ENCODE results near the gene NUMB. TPM values are rescaled to one million over a fixed set of nuclear protein-coding genes. Genes with fewer than 3 reads are reported as not detected.
"Not testable (repeated sequence)": the region's sequence is repeated elsewhere in the genome, so short reads cannot be mapped to it uniquely, and the experiment has no call there.

NUMB gene
- total RNA-seq, 2 experiments from 2014 or later: 45.0 to 46.9 TPM

DNA sequence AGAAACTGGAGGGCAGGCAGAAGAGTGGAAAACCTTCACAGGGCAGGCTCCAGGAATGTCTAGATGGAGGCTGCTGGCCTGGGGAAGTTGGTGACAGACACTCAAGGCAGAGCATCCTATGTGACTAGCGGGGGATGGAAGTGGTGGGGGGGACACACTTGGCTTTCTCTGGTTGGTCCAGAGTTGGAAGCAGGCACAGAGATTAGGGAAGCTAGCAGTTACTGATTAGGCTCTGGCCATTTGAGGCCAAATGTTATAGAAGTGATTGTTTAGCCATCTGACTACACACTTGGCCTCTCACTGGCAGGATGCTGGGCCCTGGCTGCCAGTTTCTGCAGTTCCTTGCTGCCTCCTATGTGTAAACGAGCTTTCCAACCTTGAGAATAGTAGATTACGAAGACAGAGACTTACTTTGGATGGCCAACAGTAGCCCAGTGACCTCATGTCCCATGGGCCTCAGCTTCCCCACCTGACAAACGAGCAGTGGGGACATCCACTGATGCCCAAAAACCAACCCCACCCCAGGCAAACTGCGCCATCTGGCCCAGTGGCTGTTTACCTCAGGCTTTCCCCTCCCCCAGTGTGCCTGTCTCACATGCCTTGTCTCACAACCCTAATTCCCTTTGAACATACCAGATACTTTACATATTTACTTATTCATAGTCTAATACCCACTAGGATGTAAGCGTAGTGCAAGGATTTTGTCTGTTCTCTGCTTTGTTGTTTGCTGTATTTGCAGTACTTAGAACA is 118.3 kb downstream of the NUMB start:
- H3K4me1 Mint-ChIP-seq (ENCODE audit: low read depth): peaks cover 4% of the 10 kb centered on the region
- intact Hi-C loops (cut with micrococcal nuclease): no loop called here
- CTCF ChIA-PET: interaction anchor here (0.6 kb wide), 1 partner anchor 132 kb away, joined by 5 read pairs; no protein-coding TSS in a partner anchor
- no peaks in the 10 kb centered on the region for H3K36me3 Mint-ChIP-seq
- no peak for DNase-seq
- H3K4me3 Mint-ChIP-seq: no peak overlapping the region
- H3K27ac Mint-ChIP-seq: no peak overlapping the region
- no peaks in the 10 kb centered on the region for H3K27me3 Mint-ChIP-seq
- POLR2A ChIA-PET: no interaction called here
- no peaks in the 10 kb centered on the region for H3K9me3 Mint-ChIP-seq

DNA sequence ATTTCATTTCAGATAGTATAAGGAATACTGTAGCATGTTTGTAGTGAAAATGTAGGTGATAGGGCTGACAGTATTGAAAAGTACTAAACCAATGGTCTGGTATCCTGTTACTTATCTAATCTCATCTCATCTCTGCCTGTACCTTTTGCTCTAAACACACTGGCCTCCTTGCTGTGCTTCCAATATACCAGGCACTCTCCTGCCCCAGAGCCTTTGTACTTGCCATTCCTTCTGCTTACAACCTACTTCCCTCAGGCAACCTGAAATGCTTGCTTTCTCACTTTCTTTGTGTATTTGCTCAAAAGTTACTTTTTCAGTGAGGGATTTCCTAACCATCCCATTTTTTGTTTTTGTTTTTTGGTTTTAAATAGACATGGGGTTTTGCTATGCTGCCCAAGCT is 119.1 kb downstream of the NUMB start:
- Mint-ChIP-seq H3K9me3 (no peaks in the 10 kb centered on the region), H3K4me3 (no peak overlapping the region), H3K36me3 (no peaks in the 10 kb centered on the region), H3K27ac (no peak overlapping the region), H3K27me3 (no peaks in the 10 kb centered on the region), H3K4me1 (ENCODE audit: low read depth) (peaks cover 4% of the 10 kb centered on the region)
- ChIA-PET CTCF (no interaction called here), POLR2A (no interaction called here)
- no peak for DNase-seq
- intact Hi-C loops (cut with micrococcal nuclease): no loop called here

DNA sequence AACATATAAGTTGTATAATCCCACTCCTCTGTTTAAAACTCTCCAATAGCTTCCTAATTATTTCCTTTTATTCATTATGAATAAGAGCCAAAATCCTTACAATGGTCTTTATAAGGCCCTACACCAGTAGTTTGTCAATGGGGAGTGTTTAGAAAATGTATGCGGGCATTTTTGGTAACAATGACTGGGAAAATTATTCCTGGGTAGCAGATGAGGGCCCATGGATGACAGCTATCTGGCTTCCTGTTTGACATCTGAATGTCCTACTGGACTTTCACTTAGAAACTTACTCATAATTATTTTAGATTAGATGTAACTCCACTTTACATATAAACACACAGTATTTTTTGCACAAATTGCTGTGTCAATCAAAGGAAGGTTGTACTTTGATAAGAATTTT is 119.8 kb downstream of the NUMB start:
- peaks cover 4% of the 10 kb centered on the region for H3K4me1 Mint-ChIP-seq (ENCODE audit: low read depth)
- DNase-seq: no peak
- CTCF ChIA-PET: interaction anchor here (0.6 kb wide), 1 partner anchor 21 kb away, joined by 4 read pairs; no protein-coding TSS in a partner anchor
- H3K9me3 Mint-ChIP-seq: no peaks in the 10 kb centered on the region
- H3K36me3 Mint-ChIP-seq: no peaks in the 10 kb centered on the region
- intact Hi-C loops (cut with micrococcal nuclease): no loop called here
- no peak overlapping the region for H3K4me3 Mint-ChIP-seq
- no peaks in the 10 kb centered on the region for H3K27me3 Mint-ChIP-seq
- H3K27ac Mint-ChIP-seq: no peak overlapping the region
- POLR2A ChIA-PET: no interaction called here

DNA sequence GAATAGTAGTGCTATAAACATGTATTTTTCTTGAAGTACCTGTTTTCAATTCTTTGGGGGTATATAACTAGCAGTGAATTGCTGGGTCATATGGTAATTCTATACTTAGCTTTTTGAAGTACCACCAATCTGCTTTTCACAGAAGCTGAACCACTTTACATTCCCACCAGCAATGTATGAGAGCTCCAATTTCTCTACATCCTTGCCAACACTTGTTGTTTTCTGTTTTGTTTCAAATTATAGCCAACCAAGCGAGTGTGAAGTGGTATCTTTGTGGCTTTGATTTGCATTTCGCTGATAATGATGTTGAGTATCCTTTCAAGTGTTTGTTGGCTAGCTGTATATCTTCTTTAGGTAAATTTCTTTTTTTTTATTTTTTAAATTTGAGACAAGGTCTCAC is 125.3 kb downstream of the NUMB start:
- H3K4me3 Mint-ChIP-seq: no peak overlapping the region
- ChIA-PET POLR2A (no interaction called here), CTCF (interaction anchor here (0.7 to 1.0 kb wide), 2 partner anchors 11 to 72 kb away, joined by 3 to 5 read pairs; no protein-coding TSS in a partner anchor)
- H3K9me3 Mint-ChIP-seq: no peaks in the 10 kb centered on the region
- no peak overlapping the region for H3K27ac Mint-ChIP-seq
- H3K36me3 Mint-ChIP-seq: no peaks in the 10 kb centered on the region
- H3K4me1 Mint-ChIP-seq (ENCODE audit: low read depth): peaks cover 2% of the 10 kb centered on the region
- no peaks in the 10 kb centered on the region for H3K27me3 Mint-ChIP-seq
- intact Hi-C loops (cut with micrococcal nuclease): no loop called here
- no peak for DNase-seq

DNA sequence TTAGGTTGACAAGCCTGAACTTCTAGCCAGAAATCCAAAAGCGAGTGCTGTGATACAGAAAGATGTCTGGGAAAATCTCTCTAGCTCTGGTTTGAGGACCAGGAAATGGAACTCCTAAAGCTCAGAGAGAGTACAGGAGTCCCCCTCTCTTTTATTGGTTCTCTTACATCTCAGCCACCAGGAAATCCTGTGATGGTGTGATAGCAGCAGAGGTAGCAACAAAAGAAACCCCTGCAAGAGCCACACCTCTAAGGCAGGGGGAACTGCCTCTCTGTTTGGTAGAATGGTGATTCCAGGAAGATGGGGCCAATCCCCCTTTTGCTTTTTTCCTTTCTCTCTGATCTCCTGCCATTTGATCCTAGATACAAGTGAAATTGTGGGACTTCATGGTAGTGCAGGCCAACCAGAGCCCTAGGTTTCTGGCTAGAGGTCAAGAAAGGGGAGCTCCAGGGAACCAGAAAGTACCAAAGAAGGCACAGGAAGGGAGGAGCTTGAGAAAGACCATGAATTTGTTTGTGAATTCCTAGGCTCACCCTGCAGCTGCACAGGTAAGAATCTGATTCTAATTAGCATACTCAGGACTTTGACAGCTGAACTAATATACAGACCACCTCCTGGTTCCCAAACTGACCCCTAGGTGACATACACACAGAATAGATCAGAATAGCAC is 132.6 kb downstream of the NUMB start:
- no peaks in the 10 kb centered on the region for H3K9me3 Mint-ChIP-seq
- no peaks in the 10 kb centered on the region for H3K27me3 Mint-ChIP-seq
- intact Hi-C loops (cut with micrococcal nuclease): no loop called here
- H3K36me3 Mint-ChIP-seq: peaks cover 4% of the 10 kb centered on the region
- ChIA-PET POLR2A (no interaction called here), CTCF (no interaction called here)
- H3K27ac Mint-ChIP-seq: peak overlapping the region; percentile 64
- H3K4me3 Mint-ChIP-seq: no peak overlapping the region
- peaks cover 42% of the 10 kb centered on the region for H3K4me1 Mint-ChIP-seq (ENCODE audit: low read depth)
- DNase-seq: no peak

DNA sequence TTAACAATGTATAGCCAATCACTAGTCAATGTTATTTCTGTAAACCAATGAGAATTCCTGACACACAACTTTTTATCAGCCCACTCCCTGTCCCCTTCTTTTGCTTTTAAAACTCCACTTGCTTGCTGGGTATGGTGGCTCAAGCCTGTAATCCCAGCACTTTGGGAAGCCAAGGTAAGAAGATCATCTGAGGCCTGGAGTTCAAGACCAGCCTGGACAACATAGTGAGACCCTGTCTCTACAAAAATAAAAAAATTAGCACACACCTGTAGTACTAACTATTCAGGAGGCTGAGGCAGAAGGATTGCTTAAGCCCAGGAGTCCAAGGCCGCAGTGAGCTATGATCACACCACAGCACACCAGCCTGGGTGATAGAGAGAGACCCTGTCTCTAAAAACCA is 133.3 kb downstream of the NUMB start:
- intact Hi-C loops (cut with micrococcal nuclease): no loop called here
- H3K27me3 Mint-ChIP-seq: no peaks in the 10 kb centered on the region
- H3K36me3 Mint-ChIP-seq: peaks cover 4% of the 10 kb centered on the region
- no peak overlapping the region for H3K4me3 Mint-ChIP-seq
- H3K4me1 Mint-ChIP-seq (ENCODE audit: low read depth): peaks cover 42% of the 10 kb centered on the region
- H3K27ac Mint-ChIP-seq: no peak overlapping the region
- DNase-seq: no peak
- POLR2A ChIA-PET: no interaction called here
- CTCF ChIA-PET: no interaction called here
- no peaks in the 10 kb centered on the region for H3K9me3 Mint-ChIP-seq

DNA sequence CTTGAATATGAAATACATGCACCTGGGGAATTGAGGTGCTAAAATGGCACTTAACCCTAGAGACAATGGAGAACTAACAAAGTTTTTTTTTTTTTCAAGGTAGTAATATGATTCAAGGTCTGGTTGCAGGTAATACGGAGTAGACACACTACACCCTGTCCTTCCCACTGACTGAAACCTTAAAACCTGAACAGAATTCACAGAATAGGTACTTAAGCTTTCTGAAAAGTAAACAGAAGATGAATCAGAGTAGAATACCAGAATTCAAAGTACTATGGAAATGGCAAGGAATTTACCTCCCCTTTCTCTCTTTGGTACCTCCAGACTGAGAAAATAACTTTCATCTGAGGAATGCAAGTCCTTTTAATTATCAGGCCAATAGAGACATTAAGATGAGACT is 133.8 kb downstream of the NUMB start:
- Mint-ChIP-seq H3K27ac (no peak overlapping the region), H3K36me3 (peaks cover 4% of the 10 kb centered on the region), H3K4me3 (no peak overlapping the region), H3K9me3 (no peaks in the 10 kb centered on the region), H3K4me1 (ENCODE audit: low read depth) (peaks cover 42% of the 10 kb centered on the region), H3K27me3 (no peaks in the 10 kb centered on the region)
- intact Hi-C loops (cut with micrococcal nuclease): no loop called here
- CTCF ChIA-PET: interaction anchor here (1.3 kb wide), 1 partner anchor 29 kb away, joined by 6 read pairs; no protein-coding TSS in a partner anchor
- no peak for DNase-seq
- POLR2A ChIA-PET: no interaction called here

DNA sequence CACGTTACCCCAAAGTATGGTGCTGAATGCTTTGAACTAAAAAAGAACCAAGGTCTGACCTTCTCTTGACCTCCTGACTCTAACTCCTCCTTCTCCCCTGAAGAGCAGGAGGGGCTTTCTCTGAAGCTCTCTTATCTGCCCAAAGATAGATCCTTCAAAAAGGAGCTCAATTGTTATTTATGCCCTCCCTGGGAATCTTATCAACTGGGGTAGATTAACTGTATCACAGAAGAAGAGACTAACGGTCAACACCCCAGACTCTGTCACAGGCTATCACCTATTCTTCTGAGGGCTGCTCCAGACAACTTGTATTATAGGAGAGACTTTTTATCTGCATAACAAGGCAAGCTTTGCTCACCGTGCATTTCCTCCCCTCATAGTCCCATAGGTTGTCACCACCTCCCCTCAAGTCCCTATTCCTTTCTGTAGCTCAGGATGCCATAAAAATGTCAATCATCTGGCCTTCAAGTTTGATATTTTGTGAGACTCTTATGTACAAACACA is 134.4 kb downstream of the NUMB start:
- POLR2A ChIA-PET: no interaction called here
- H3K27ac Mint-ChIP-seq: no peak overlapping the region
- no peak overlapping the region for H3K4me3 Mint-ChIP-seq

DNA sequence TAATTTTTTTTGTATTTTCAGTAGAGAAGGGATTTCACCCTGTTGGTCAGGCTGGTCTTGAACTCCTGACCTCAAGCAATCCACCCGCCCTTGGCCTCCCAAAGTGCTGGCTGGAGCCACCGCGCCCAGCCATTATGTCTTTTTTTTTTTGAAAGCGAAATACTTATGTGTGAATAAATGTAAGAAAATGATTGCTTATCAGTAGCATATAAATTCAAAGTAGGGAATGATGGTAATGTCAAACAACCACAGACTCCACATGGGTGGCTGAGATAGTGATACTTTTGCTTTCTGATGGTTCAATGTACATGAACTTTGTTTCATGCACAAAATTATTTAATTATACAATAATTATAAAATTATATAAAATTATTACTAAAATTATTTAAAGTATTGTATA is 145.2 kb downstream of the NUMB start:
- no peak overlapping the region for H3K4me3 Mint-ChIP-seq
- ChIA-PET CTCF (no interaction called here), POLR2A (no interaction called here)
- no peak for DNase-seq
- H3K36me3 Mint-ChIP-seq: peaks cover 4% of the 10 kb centered on the region
- H3K27ac Mint-ChIP-seq: no peak overlapping the region
- no peaks in the 10 kb centered on the region for H3K27me3 Mint-ChIP-seq
- H3K4me1 Mint-ChIP-seq (ENCODE audit: low read depth): peaks cover 8% of the 10 kb centered on the region
- H3K9me3 Mint-ChIP-seq: no peaks in the 10 kb centered on the region
- intact Hi-C loops (cut with micrococcal nuclease): no loop called here

More for the DNA sequence above, 134.4 kb downstream of the NUMB start:
- Mint-ChIP-seq H3K27me3 (no peaks in the 10 kb centered on the region), H3K9me3 (no peaks in the 10 kb centered on the region), H3K36me3 (peaks cover 4% of the 10 kb centered on the region), H3K4me1 (ENCODE audit: low read depth) (peaks cover 42% of the 10 kb centered on the region)
- intact Hi-C loops (cut with micrococcal nuclease): no loop called here
- no peak for DNase-seq
- CTCF ChIA-PET: interaction anchor here (1.3 kb wide), 1 partner anchor 29 kb away, joined by 6 read pairs; no protein-coding TSS in a partner anchor

DNA sequence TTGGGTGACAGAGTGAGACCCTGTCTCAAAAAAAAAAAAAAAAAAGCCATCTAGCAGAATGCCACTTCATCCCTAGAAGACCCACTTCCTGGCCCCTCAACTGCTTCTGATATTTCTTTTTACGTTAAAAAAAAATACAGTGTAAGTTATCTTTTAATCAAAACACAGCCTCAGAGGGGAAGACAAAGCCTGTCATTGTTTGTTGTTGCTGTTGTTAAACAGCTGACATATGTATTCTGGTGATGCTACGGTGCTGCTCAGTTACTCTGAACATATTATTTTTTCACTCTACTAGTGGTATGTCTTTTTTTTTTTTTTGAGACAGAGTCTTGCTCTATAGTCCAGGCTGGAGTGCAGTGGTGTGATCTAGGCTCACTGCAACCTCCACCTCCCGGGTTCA is 145.7 kb downstream of the NUMB start:
- H3K36me3 Mint-ChIP-seq: peaks cover 4% of the 10 kb centered on the region
- POLR2A ChIA-PET: interaction anchor here (0.6 kb wide), 1 partner anchor 300 kb away, joined by 3 read pairs; no protein-coding TSS in a partner anchor

DNA sequence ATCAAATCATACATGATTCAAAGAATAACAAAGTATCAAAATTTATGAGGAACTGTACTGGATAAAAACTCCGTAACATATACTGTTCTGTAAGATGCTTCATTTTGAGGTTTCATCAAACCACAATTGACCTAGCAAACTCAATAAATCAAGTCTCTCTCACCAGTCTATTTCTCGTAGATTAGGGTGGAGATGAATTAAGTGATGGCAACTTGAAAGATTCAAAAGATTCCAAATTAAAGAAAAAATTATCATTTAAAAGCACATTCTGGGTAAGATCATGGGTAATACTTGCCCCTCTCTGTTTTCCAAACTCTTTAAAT is 146.7 kb downstream of the NUMB start:
- H3K27me3 Mint-ChIP-seq: no peaks in the 10 kb centered on the region
- H3K4me3 Mint-ChIP-seq: no peak overlapping the region
- ChIA-PET CTCF (no interaction called here), POLR2A (no interaction called here)
- no peak overlapping the region for H3K27ac Mint-ChIP-seq
- H3K4me1 Mint-ChIP-seq (ENCODE audit: low read depth): peaks cover 8% of the 10 kb centered on the region
- no peaks in the 10 kb centered on the region for H3K9me3 Mint-ChIP-seq
- H3K36me3 Mint-ChIP-seq: peaks cover 4% of the 10 kb centered on the region
- intact Hi-C loops (cut with micrococcal nuclease): no loop called here
- DNase-seq: no peak

More for the DNA sequence above, 145.7 kb downstream of the NUMB start:
- H3K4me1 Mint-ChIP-seq (ENCODE audit: low read depth): peaks cover 8% of the 10 kb centered on the region
- no peak for DNase-seq
- H3K27ac Mint-ChIP-seq: no peak overlapping the region
- intact Hi-C loops (cut with micrococcal nuclease): no loop called here
- no peaks in the 10 kb centered on the region for H3K27me3 Mint-ChIP-seq
- CTCF ChIA-PET: no interaction called here
- no peaks in the 10 kb centered on the region for H3K9me3 Mint-ChIP-seq
- H3K4me3 Mint-ChIP-seq: no peak overlapping the region

DNA sequence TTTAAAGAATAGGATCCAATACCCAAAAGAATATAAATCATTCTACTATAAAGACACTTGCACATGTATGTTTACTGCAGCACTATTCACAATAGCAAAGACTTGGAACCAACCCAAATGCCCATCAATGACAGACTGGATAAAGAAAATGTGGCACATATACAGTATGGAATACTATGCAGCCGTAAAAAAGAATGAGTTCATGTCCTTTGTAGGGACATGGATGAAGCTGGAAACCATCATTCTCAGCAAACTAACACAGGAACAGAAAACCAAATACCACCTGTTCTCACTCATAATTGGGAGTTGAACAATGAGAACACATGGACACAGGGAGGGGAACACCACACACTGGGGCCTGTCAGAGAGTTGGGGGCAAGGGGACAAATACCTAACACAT is 149.1 kb downstream of the NUMB start:
- intact Hi-C loops (cut with micrococcal nuclease); H3K36me3 Mint-ChIP-seq; H3K9me3 Mint-ChIP-seq; DNase-seq; H3K27me3 Mint-ChIP-seq; H3K4me1 Mint-ChIP-seq (ENCODE audit: low read depth); CTCF ChIA-PET; H3K4me3 Mint-ChIP-seq; POLR2A ChIA-PET; H3K27ac Mint-ChIP-seq: not testable (repeated sequence)

DNA sequence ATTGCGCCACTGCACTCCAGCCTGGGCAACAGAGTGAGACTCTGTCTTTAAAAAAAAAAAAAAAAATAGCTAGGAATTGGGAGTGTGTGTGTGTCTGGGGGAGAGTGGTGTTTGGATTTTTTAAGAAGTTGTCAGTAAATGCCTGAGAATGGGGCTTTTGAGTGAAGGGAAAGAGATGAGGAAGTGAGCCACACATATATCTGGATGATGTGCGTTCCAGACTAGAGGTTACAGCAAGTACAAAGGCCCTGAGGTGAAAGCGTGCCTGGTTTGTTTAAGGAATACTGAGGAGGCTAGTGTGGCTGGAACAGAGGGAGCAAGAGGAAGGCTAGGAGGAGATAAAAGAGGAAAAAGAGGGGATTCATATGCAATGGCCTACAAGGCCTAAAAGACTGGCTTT is 151.1 kb downstream of the NUMB start:
- Mint-ChIP-seq H3K9me3 (no peaks in the 10 kb centered on the region), H3K27me3 (no peaks in the 10 kb centered on the region), H3K27ac (no peak overlapping the region), H3K4me1 (ENCODE audit: low read depth) (peaks cover 14% of the 10 kb centered on the region), H3K36me3 (peaks cover 4% of the 10 kb centered on the region), H3K4me3 (no peak overlapping the region)
- DNase-seq: no peak
- ChIA-PET POLR2A (no interaction called here), CTCF (interaction anchor here (0.6 kb wide), 1 partner anchor 18 kb away, joined by 3 read pairs; no protein-coding TSS in a partner anchor)
- intact Hi-C loops (cut with micrococcal nuclease): no loop called here
